ENCODE results near the gene ZNF764. TPM values are rescaled to one million over a fixed set of nuclear protein-coding genes. Genes with fewer than 3 reads are reported as not detected.

The ZNF764 gene
- total RNA-seq, 2 experiments from 2014 or later: 9.7 to 10.4 TPM

DNA sequence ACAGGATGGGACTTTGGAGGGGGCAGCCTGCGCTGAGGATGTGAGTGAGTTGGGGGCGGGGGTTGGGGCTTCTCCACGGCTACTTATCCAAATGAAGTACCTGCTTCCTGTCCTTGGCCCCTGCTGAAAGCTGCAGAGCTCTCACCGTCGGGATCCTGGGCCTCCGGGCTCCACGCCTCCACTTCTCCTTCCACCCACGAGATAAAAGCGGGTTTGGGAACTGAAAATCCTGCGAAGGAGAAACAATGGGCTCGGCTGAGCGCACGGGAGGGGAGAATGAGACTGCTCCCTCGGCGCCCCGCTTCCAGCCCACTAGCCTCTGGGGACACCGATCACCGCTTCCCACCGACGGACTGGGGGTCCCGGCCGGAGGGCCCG is 26.8 kb upstream of the ZNF764 start:
- TF ChIP-seq, protein P1, sequence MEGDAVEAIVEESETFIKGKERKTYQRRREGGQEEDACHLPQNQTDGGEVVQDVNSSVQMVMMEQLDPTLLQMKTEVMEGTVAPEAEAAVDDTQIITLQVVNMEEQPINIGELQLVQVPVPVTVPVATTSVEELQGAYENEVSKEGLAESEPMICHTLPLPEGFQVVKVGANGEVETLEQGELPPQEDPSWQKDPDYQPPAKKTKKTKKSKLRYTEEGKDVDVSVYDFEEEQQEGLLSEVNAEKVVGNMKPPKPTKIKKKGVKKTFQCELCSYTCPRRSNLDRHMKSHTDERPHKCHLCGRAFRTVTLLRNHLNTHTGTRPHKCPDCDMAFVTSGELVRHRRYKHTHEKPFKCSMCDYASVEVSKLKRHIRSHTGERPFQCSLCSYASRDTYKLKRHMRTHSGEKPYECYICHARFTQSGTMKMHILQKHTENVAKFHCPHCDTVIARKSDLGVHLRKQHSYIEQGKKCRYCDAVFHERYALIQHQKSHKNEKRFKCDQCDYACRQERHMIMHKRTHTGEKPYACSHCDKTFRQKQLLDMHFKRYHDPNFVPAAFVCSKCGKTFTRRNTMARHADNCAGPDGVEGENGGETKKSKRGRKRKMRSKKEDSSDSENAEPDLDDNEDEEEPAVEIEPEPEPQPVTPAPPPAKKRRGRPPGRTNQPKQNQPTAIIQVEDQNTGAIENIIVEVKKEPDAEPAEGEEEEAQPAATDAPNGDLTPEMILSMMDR (IDR thresholded peaks at IDR 0.05): no peak
- ChIA-PET CTCF (interaction anchor here (1.5 to 4.9 kb wide), 5 partner anchors 14 to 50 kb away, joined by 3 to 42 read pairs (median 7); partner anchors contain the start of genes ZNF747 and ZNF764), POLR2A (interaction anchor here (0.6 to 3.3 kb wide), 18 partner anchors 13 to 696 kb away, joined by 3 to 30 read pairs (median 4); partner anchors contain the start of genes DCTPP1, ZNF688, ZNF689 and ZNF747)
- Mint-ChIP-seq H3K4me3 (peak overlapping the region; percentile 91), H3K4me1 (ENCODE audit: low read depth) (peaks cover 25% of the 10 kb centered on the region), H3K27me3 (no peaks in the 10 kb centered on the region), H3K27ac (peak overlapping the region; percentile 80), H3K9me3 (no peaks in the 10 kb centered on the region), H3K36me3 (ENCODE audit: low read depth) (peaks cover 40% of the 10 kb centered on the region)
- intact Hi-C loops (cut with micrococcal nuclease): no loop called here
- DNase-seq (peak; percentile 44), ATAC-seq (peak; percentile 16)

DNA sequence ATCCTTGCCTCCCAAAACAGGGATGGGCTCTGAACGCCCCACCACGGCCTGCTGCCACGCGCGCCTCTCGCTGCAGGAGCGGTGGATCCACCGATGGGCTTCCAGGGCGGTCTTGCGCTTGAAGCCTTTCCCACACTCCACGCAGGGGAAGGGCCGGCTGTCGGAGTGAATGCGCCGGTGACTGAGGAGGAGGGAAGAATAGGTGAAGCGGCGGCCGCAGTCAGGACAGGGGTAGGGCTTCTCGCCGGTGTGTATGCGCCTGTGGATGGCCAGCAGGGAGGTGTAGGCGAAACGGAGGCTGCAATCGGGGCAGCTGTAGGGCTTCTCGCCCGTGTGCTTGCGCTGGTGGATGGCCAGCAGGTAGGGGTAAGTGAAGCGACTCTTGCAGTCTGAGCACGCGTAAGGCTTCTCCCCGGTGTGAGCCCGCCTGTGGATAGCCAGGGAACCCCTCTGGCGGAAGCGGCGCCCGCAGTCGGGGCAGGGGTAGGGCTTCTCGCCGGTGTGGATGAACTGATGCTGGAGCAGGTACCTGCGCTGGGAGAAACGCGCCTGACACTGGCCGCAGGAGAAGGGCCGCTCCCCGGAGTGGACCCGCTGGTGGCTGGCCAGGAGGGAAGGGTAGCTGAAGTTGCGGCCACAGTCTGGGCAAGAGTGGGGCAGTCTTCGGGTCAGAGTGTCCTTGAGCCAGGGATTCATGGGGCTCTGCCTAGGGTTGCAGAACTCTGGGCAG is 24.6 kb upstream of the ZNF764 start:
- Mint-ChIP-seq H3K27me3 (no peaks in the 10 kb centered on the region), H3K27ac (no peak overlapping the region), H3K4me1 (ENCODE audit: low read depth) (peaks cover 23% of the 10 kb centered on the region), H3K36me3 (ENCODE audit: low read depth) (peaks cover 42% of the 10 kb centered on the region), H3K4me3 (no peak overlapping the region), H3K9me3 (no peaks in the 10 kb centered on the region)
- CTCF ChIA-PET: interaction anchor here (0.8 to 1.1 kb wide), 2 partner anchors 10 to 49 kb away, joined by 3 read pairs; partner anchors contain the start of gene ZNF747
- intact Hi-C loops (cut with micrococcal nuclease): no loop called here
- TF ChIP-seq, protein P1 (IDR thresholded peaks at IDR 0.05): no peak
- ATAC-seq (no peak), DNase-seq (no peak)
- POLR2A ChIA-PET: interaction anchor here (1.5 kb wide), 1 partner anchor 48 kb away, joined by 4 read pairs; the partner anchor contains the start of gene ZNF747

GRCh38 chr16:30581457-30581856 is 23.3 kb upstream of the ZNF764 start:
- Mint-ChIP-seq H3K4me1 (ENCODE audit: low read depth) (peaks cover 14% of the 10 kb centered on the region), H3K4me3 (no peak overlapping the region), H3K27me3 (no peaks in the 10 kb centered on the region), H3K9me3 (no peaks in the 10 kb centered on the region), H3K36me3 (ENCODE audit: low read depth) (peaks cover 32% of the 10 kb centered on the region), H3K27ac (no peak overlapping the region)
- TF ChIP-seq, protein P1 (IDR thresholded peaks at IDR 0.05): no peak
- intact Hi-C loops (cut with micrococcal nuclease): no loop called here
- ChIA-PET CTCF (interaction anchor here (0.8 kb wide), 1 partner anchor 9 kb away, joined by 3 read pairs; no protein-coding TSS in a partner anchor), POLR2A (interaction anchor here (0.8 to 1.5 kb wide), 3 partner anchors 9 to 46 kb away, joined by 3 to 4 read pairs (median 4); partner anchors contain the start of genes ZNF688 and ZNF747)
- no peak for ATAC-seq
- DNase-seq: no peak

- no peak overlapping the region for H3K4me3 Mint-ChIP-seq
- no peaks in the 10 kb centered on the region for H3K27me3 Mint-ChIP-seq
- CTCF ChIA-PET: interaction anchor here (1.0 kb wide), 1 partner anchor 40 kb away, joined by 3 read pairs; no protein-coding TSS in a partner anchor
- DNase-seq (no peak), ATAC-seq (no peak)
- POLR2A ChIA-PET: interaction anchor here (1.4 kb wide), 1 partner anchor 39 kb away, joined by 5 read pairs; no protein-coding TSS in a partner anchor
- peaks cover 7% of the 10 kb centered on the region for H3K36me3 Mint-ChIP-seq (ENCODE audit: low read depth)
- intact Hi-C loops (cut with micrococcal nuclease): no loop called here
- TF ChIP-seq, protein P1 (IDR thresholded peaks at IDR 0.05): no peak
- no peak overlapping the region for H3K27ac Mint-ChIP-seq
- H3K4me1 Mint-ChIP-seq (ENCODE audit: low read depth): peaks cover 21% of the 10 kb centered on the region
- no peaks in the 10 kb centered on the region for H3K9me3 Mint-ChIP-seq
Observed at GRCh38 chr16:30574678-30575077, 16.5 kb upstream of the ZNF764 start.
